CD4-positive, alpha-beta T cell treated with Interleukin-6 for 4 hours (primary cell): Measurements from ENCODE around the gene DRC7.
"Not testable (repeated sequence)": the region's sequence is repeated elsewhere in the genome, so short reads cannot be mapped to it uniquely, and the experiment has no call there.

Experiments
- DNase-seq: peaks from one replicate; pipeline ENCODE4 v3.0.0-alpha.2; 2020; ENCODE audit warnings: mixed read lengths

Gene DRC7

DNA sequence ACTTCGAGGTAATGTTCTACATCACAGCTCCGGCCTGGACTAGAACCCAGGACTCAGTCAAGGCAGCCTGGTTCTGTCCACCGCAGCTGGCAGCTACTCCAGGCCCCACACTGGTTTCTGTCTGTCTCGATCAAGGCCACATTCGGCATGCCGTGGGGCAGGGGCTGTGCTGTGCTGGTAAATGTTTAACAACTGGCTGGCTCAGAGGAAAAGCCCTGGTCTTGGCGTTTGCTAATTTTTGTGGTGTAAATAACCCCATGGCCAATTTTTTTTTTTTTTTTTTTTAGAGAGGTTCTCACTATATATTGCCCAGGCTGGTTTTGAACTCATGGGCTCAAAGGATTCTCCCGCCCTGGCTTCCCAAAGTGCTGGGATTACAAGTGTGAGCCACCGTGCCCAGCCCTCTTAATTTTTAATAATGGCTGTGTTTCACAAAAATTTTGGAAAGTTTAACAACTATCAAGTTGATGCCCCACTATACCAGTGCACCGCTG lies 328 bp upstream of the DRC7 start:
- DNase-seq = no peak

DNA sequence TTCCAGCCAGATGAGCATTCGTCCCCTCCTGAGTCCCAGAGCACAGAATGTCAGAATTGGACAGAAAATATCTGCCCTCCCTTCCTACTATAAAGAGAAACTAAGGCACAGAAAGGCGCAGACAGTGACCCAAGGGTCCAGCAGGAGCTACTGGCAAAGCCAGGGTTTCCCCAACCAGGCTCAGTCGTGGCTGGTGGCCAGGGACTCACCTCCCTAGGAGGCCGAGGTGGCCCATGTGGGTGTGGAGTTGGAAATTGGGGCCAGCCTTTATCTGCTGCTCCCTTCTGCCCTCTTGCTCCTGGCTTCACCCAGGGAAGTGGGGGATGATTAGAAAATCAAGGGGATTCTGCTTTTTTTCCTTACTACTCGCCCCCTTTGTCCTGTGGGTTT lies 1.1 kb downstream of the DRC7 start:
- DNase-seq = no peak

DNA sequence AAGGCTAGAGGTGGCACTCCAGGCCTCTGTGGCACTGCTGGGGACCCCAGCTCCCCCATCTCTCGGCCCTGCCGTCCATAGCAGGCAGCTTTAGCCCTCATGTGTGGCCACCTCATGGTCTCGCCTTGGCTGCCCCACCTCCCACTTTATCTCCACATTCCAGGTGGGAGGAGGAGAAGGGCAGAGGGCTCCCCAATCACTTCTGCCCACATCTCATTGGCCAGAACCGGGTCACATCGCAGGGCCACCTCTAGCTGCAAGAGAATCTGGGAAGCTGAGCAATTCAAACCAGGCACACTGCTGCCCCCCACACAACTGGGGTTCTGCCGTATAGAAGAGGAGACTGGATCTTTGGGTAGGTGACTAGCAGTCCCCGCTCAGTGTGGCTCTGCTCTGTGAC lies 1.6 kb downstream of the DRC7 start:
- no peak for DNase-seq

DNA sequence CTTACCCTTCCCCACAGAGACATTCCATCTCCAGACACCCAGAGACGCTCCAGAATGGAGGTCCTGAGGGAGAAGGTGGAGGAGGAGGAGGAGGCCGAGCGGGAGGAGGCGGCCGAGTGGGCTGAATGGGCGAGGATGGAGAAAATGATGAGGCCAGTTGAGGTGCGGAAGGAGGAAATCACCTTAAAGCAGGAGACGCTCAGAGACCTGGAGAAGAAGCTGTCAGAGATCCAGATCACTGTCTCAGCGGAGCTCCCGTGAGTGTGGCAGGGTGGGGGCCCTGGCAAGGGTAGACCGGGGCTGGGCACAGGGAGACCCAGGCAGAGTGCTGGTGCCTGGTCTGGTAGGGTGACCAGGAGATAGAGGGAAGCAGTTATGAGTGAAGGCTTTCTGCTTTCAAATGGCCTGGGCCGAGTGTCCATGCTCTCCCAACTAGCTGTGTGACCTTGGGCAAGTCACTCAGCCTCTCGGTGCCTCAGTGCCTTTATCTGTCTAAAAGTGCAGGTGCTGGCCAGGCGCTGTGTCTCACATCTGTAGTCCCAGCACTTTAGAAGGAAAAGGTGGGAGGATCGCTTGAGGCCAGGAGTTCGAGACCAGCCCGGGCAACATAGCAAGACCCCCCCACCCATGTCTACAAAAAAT lies 3.4 kb downstream of the DRC7 start:
- DNase-seq = no peak

DNA sequence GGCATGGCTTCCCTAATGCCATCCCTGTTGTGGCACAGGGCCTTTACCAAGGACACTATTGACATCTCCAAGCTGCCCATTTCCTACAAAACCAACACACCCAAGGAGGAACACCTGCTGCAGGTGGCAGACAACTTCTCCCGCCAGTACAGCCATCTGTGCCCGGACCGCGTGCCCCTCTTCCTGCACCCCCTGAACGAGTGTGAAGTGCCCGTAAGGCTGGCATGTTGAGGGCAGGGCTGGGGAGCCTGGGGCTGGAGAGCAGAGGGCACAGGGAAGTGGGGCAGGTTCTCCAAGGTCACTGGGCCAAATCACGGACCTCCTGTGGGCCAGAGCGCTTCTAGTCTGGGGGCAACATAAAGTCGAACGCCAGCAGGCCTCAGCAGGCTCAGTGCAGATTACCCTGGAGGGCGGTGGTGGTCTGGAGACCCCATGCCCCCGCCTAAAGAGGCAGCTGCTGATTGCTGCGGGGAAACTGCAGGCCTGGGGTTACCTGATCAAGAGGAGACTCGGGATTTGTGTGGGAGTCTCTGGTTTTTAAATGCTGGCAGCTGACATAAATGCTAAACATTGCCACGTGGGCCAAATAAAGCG lies 4.3 kb downstream of the DRC7 start:
- no peak for DNase-seq

DNA sequence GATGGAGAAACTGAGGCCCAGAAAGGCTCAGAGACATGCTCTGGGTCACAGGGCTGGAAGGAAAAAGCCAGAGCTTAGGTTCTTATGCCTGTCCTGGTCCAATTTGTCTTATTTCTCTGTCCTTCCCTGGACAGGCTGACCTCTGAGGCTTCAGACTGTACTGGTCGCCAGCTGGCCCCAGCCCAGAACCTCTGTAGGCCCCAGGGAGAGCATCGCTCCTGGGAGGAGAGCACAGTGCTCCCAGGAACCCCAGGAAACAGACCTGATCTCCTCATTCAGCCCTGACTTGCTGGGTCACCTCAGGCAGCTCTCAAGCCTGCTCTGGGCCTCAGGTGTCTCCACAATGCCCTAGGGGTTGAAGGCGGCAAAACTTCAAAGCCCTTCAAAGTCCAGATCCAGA lies 4.9 kb downstream of the DRC7 start:
- no peak for DNase-seq

DNA sequence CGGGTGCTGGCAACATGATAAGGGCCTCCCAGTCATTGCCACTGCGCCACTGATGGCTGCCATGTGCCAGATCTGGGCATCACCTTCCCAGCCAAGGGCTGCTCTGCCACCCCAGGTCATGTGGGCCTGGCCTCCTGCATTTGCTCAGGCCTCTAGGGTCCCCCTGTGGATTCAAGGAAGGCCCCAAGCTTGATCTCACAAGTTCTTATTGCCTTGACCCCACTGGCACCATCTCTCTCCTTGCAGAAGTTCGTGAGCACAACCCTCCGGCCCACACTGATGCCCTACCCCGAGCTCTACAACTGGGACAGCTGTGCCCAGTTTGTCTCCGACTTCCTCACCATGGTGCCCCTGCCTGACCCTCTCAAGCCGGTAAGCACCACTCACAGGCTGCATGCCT lies 5.3 kb downstream of the DRC7 start:
- DNase-seq = no peak

DNA sequence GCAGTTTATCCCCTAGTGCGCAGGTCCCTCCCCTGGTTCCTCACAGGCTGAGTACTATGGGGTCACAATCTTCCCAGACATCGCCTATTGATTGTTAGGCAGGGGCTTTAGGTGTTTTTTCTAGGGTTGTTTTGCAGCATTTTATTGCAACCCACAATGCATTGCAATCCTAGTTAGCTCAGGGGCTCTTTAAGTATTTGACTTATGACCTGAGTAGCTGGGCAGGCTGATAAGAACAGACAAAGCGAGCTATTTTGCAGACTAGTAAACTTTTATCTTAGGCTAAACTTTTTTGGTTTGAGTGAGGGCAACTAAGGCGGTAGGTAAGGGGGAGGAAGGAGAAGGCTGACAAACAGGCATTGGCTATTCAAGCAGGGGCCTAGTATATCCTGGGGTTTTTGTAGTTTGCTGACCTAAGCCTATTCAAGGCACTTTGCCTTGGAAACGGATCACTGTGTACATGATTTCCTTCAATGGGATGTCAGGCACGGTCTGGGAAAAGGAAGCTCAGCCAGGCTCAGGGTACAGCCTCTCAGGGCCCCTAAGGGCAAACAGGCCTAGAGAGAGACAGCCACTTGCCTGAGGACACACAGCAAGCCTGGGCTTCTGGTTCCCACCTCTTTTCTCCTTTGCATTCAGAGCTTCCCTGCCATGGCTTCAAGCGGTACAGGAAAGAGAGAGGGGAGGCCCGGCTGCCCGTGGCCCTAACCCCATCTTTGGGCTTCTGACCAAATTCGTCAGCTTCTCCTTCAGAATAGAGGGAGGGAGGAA lies 6.4 kb downstream of the DRC7 start:
- DNase-seq = no peak

DNA sequence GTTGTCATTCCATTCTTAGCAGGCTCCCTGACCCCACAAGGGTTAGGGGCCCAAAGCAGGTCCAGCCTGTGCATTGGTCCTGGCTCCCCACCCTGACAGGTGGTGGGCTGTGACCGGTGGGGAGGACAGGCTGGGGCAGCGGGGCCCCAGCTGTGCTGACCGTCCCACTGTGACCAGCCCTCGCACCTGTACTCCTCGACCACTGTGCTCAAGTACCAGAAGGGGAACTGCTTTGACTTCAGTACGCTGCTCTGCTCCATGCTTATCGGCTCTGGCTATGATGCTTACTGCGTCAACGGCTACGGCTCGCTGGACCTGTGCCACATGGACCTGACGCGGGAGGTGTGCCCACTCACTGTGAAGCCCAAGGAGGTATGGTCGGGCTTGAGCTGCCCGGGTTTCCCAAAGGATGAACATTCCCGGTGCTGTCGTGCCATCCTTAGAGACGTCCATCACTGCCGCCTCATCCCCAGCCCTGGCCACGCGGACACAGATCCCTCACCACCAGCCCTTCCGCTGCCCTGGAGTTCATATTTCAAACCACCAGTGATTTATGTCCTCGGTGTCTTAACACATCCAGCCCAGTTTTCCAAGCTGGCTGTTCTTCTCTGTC lies 7.3 kb downstream of the DRC7 start:
- no peak for DNase-seq

DNA sequence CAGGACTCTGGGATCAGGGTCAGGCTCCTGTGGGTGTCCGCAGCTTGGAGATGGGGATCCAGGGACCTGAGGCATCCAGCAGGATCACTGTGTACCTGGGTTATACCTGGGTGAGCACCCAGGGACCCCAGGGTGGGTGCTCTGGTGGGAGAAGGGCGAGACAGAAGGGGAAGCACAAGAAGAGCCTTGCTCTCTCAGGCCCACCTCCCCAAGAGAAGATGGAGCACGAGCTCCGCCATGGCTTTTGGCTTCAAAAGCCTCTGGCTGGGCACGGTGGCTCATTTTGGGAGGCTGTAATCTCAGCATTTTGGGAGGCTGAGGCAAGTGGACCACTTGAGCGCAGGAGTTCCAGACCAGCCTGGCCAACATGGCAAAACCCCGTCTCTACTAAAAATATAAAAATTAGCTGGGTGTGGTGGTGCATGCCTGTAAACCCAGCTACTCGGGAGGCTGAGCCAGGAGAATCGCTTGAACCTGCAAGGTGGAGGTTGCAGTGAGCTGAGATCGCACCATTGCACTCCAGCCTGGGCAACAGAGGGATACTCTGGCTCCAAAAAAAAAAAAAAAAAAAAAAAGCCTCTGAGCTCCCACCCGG lies 8.9 kb downstream of the DRC7 start:
- DNase-seq = no peak

DNA sequence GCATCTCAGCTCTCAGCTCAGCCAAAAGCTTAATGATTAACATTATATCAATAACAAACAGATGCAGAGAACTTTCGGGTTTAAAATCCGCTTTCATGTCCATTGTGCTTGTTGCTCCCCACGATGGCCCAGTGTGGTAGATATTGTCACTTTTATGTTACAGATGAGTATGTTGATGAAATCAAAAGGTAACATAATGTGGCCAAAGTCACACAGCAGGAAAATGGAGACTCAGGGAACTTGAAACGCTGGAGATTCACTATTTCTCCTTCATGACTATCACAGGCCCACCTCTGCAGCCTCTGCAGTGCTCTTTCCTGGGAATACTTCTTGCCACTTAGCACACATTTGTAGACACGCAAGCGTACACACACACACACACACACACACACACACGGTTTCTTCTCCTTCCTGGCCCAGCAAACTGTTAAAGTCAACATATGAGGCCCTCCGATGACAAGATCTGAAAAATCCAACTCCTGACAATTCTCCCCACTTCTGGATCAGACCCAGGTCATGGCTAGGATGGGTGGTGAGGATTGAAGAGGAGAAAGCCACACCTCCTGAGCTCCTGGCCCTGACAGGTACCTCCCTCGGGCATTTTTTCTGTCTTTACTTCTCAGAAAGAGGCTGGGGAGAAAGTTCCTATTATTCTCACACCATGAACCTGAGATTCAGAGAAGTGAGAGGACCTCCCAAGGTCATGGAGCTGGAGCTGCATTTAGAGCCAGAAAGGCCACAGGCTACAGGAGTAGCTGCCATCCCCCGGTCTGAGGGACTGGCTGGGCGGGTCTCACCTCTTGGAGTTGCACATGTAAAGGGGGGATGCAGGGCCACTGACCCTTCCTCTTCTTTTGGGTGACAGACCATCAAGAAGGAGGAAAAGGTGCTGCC lies 9.7 kb downstream of the DRC7 start:
- no peak for DNase-seq

DNA sequence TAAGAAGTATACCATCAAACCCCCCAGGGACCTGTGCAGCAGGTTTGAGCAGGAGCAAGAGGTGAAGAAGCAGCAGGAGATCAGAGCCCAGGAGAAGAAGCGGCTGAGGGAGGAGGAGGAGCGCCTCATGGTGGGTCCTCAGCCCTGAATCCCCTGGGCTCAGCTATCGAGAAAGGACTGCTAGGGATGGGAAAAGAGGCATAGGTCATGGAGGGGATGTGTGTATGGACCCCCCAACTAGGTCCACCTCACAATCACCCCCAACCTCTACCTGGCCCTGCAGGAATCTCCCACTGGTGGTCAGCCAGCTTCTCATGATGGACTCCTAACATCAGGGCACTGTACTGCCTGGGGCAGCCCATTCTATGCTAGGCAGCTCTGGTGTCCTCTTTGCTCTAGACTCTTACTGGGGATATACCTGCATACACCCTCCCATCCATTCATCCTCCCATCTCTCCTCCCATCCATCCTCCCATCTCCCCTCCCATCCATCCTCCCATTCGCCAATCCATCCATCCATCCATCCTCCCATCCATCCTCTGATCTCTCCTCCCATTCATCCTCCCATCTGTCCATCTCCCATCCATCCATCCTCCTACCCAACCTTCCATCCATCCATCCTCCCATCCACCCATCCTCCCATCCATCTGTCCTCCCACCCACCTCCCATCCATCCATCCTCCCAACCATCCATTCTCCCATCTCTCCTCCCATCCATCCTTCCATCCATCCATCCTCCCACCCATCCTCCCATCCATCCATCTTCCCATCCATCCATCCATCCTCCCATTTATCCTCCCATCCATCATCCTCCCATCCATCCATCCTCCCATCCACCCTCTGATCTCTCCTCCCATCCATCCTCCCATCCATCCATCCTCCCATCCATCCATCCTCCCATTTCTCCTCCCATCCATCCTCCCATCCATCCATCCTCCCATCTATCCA lies 10.6 kb downstream of the DRC7 start:
- DNase-seq = no peak

DNA sequence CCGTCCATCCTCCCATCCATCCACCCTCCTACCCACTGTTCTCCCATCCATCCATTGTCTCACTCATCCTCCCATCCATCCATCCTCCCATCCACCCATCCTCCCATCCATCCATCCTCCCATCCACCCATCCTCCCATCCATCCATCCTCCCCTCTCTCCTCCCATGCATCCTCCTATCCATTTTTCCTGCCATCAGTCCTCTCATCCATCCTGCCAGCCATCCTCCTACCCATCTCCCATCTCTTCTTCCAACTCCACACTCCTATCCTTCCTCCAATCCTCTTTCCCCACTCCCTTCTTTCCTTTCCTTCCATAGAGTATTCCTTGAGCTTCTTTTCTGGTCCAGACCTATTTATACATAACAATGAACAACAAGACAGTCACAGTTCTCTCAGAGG lies 12.1 kb downstream of the DRC7 start:
- no peak for DNase-seq

DNA sequence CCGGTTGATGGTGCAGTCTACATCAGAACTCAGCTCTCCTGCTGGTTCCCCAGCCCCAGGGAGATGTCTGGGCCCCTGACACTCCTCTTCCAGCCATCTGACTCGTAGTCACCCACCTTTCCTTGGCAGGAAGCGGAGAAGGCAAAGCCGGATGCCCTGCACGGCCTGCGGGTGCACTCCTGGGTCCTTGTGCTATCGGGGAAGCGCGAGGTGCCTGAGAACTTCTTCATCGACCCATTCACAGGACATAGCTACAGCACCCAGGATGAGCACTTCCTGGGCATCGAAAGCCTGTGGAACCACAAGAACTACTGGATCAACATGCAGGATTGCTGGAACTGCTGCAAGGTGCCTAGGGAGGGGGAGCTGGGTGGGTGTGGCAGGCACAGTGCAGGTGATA lies 12.7 kb downstream of the DRC7 start:
- no peak for DNase-seq

DNA sequence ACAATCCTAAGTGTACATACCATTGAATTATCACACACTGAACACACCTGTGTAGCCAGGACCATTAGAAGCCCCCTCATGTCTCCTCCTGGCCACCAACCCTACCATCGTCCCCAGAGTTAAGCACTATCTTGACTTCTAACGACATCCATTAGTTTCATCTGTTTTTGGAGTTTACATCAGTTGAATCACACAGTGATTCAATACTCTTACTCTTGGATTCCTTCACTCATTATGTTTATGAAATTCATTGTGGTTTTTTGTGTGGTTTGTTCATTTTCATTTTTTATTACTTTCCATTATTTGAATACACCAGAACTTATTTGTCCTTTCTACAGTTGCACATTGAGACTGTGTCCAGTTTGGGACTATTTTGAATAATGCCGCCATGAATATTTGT lies 13.6 kb downstream of the DRC7 start:
- no peak for DNase-seq

DNA sequence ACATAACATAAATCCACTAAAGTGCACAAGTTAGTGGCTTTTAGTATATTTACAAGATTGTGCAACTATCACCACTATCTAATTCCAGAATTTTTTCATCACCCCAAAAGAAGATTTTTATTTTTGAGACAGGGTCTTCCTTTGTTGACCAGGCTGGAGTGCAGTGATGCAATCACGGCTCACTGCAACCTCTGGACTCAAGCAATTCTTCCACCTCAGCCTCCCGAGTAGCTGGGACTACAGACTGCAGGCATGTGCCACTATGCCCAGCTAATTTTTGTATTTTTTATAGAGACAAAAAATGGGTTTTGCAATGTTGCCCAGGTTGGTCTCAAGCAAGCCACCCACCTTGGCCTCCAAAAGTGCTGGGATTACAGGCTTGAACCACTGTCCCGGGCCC lies 15.1 kb downstream of the DRC7 start:
- no peak for DNase-seq

DNA sequence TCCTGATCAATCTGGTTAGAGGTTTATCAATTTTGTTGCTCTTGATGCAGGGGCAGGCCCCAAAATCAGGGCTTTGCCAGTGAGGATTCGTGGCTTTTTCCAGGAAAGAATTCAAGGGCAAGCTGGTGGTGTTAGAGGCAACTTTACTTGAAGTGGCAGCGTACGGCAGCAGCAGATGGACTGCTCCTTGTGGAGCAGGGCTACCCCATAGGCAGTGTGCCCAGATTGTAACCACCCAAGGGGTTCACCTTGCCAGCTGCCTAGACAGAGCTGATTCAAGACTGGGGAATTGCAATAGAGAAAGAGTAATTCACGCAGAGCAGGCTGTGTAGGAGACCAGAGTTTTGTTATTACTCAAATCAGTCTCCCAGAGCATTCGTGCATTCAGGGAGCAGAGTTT lies 16.7 kb downstream of the DRC7 start:
- no peak for DNase-seq

DNA sequence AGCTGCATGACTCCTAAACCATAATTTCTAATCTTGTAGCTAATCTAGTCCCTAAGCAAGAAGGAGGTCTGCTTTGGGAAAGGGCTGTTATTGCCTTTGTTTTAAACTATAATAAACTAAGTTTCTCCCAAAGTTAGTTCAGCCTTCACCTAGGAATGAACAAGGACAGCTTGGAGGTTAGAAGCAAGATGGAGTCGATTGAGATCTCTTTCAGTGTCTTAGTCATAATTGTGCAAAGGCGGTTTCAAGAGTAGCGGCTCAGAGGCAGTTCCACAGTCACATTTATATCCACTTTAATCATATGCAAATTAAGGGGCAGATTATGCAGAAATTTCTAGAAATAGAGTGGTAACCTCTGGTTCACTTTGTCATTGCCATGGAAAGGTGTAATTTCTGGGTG lies 17.4 kb downstream of the DRC7 start:
- DNase-seq = no peak

DNA sequence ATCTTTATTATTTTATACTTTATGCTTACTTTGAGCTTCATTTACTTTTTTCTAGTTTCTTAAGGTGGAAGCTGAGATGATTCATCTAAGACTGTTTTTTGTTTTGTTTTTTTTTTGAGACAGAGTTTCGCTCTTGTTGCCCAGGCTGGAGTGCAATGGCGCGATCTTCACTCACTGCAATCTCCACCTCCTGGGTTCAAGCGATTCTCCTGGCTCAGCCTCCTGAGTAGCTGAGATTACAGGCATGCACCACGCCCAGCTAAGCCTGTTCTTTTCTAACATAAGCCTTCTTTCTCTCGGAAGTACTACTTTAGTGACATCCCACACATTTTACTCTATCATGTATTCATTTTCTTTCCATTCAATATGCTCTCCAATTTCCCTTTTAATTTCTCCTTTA lies 18.0 kb downstream of the DRC7 start:
- not testable (repeated sequence) for DNase-seq

DNA sequence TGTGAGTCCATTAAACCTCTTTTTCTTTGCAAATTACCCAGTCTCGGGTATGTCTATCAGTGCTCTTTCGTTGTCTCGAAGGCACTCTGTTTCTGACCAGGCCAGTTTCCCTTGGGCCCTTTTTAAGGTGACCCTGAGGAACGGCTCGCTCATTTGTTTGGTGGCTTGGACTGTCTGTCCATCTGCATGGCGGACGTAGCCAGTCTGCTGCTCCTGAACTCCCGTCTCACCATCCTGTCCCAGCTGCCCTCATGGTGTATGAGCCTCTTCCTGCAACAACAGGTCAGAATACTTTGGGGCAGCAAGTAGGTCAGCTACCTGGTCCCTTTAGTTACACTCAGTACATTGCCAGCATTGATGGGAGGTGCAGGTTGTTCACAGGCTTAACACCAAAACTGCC lies 19.0 kb downstream of the DRC7 start:
- no peak for DNase-seq

DNA sequence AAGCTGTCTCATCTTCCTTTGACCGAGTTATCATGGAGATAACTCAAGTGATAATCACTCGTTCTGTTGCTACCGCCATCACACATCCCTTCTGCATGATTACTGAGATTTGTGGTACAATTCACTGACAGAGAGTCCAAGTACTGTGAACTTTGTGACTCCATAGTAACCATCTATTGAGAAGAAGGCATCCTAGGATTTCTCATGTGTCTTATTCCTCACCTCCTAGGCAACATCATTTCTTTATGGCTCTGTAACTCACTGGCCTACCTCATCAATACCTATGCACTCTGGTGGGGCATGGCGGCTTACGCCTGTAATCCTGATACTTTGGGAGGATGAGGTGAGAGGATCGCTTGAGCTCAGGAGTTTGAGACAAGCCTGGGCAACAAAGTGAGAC lies 19.4 kb downstream of the DRC7 start:
- DNase-seq = no peak
